ENCODE data around the gene AREG.

DNA sequence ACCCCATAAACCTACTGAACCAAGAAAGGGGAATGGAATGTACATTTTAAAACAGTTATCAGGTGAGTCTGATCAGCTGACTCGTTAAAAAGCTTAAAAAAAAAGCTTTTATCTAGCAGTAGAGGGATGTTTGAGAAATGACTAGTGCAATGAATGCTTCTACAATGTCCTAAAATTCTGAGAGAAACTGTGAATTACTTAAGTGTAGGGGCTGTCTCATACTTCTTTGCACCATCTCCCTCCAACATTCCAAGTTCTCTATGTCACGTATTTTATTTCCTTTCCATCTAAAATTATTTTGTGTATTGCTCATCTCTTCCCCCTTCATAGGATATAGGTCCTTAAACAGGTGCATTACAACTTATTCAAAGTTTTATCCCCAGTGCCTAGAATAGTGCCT lies 11.9 kb upstream of the AREG start:
- TF ChIP-seq CREB1 (CRISPR knock-in tag; IDR thresholded peaks at IDR 0.05) (no peak), ZNF416 (CRISPR knock-in tag; IDR thresholded peaks at IDR 0.05) (no peak), ATF1 (CRISPR knock-in tag; IDR thresholded peaks at IDR 0.05) (no peak)

Measured in WTC11 (cell line).